A549 (cell line): Measurements from ENCODE around the gene SLFN5. TPM values are rescaled to one million over a fixed set of nuclear protein-coding genes. Genes with fewer than 3 reads are reported as not detected.

Experiments
- ATAC-seq, 2 experiments: fragments of 200-7000 bp in 1 of 2; fragments of >200 bp in 1 of 2; cut with Nextera tagmentation in 1 of 2; cut with Tn5 transposase in 1 of 2; 3 replicates each; pipeline versions ENCODE4 v1.8.0 to v1.9.1; 2018 to 2020; ENCODE audit warnings: mild to moderate bottlenecking in 1 of 2, moderate library complexity in 1 of 2
- CTCF ChIA-PET: fragments of 300-600 bp; sonication (Branson Sonifier 250); formaldehyde crosslinking; extraction: SDS; loops from one replicate; lab custom pipeline; 2021; ENCODE audit warnings: antibody characterized with exemption, inconsistent platforms; lab: Yijun Ruan, JAX
- POLR2A ChIA-PET: fragments of 350-600 bp; formaldehyde crosslinking; extraction: SDS; loops from one replicate; lab custom pipeline; 2021; ENCODE audit warnings: antibody characterized with exemption, inconsistent platforms; lab: Yijun Ruan, JAX
- DNase-seq, 2 experiments: peaks; one replicate each; pipeline versions ENCODE4 v3.0.0 to v3.0.0-alpha.2; 2011 to 2016; ENCODE audit warnings: low read depth in 1 of 2, low spot score in 1 of 2
- FAIRE-seq: peaks from 2 replicates; lab custom pipeline; 2011; peaks lifted over from hg19 to GRCh38; lab: Jason Lieb, UNC
- H3K27ac ChIP-seq, 2 experiments: fragments of >200 bp; sonication (Bioruptor Twin); formaldehyde crosslinking; 3 replicates each; pipeline ENCODE4 v1.5.1; 2016 to 2017
- H3K4me1 ChIP-seq: fragments of >200 bp; sonication (Bioruptor Twin); formaldehyde crosslinking; 3 replicates; pipeline ENCODE4 v1.6.1; 2016
- H3K4me2 ChIP-seq: fragments of >200 bp; sonication (Bioruptor Twin); formaldehyde crosslinking; 3 replicates; pipeline ENCODE4 v1.6.1; 2016
- H3K4me3 ChIP-seq: fragments of >200 bp; sonication (Bioruptor Twin); formaldehyde crosslinking; 3 replicates; pipeline ENCODE4 v1.5.1; 2016
- H3K9me3 ChIP-seq: fragments of >200 bp; sonication (Bioruptor Twin); formaldehyde crosslinking; 3 replicates; pipeline ENCODE4 v1.6.1; 2016
- BHLHE40 ChIP-seq: IDR thresholded peaks from 2 replicates; pipeline ENCODE4 v1.6.1; 2012; ENCODE audit warnings: low read depth, low read length, inconsistent platforms
- CEBPB ChIP-seq, 2 experiments: fragments of >200 bp in 1 of 2; sonication (Bioruptor Twin) in 1 of 2; formaldehyde crosslinking in 1 of 2; IDR thresholded peaks; 2 replicates each; pipeline ENCODE4 v1.6.1; 2012 to 2016
- CHD4 ChIP-seq: fragments of 200-600 bp; sonication (generic); IDR thresholded peaks from 2 replicates; pipeline ENCODE4 v1.6.1; 2016; ENCODE audit warnings: antibody characterized with exemption, mild to moderate bottlenecking, borderline replicate concordance
- EHF ChIP-seq: fragments of 250-450 bp; sonication (Bioruptor Pico); IDR thresholded peaks from 2 replicates; pipeline ENCODE4 v1.5.0; 2020; ENCODE audit warnings: mild to moderate bottlenecking
- EHMT2 ChIP-seq: fragments of 200-600 bp; sonication (generic); IDR thresholded peaks from 2 replicates; pipeline ENCODE4 v1.6.1; 2016; ENCODE audit warnings: antibody characterized with exemption, low read depth, mild to moderate bottlenecking, moderate library complexity
- FOSL2 ChIP-seq, 2 experiments: fragments of 450-650 bp in 1 of 2; fragments of >200 bp in 1 of 2; sonication (Bioruptor Twin) in 1 of 2; formaldehyde crosslinking; IDR thresholded peaks; 2 replicates each; pipeline versions ENCODE4 v1.5.0 to v1.6.1; 2016 to 2020; ENCODE audit warnings: mild to moderate bottlenecking in 1 of 2, moderate library complexity in 1 of 2
- GATA3 ChIP-seq: IDR thresholded peaks from 2 replicates; pipeline ENCODE4 v1.6.1; 2012; ENCODE audit warnings: borderline replicate concordance
- HDAC2 ChIP-seq: fragments of 200-600 bp; sonication (generic); IDR thresholded peaks from 2 replicates; pipeline ENCODE4 v1.6.1; 2016
- KDM5A ChIP-seq: fragments of 200-600 bp; sonication (generic); IDR thresholded peaks from 2 replicates; pipeline ENCODE4 v1.6.1; 2016; ENCODE audit warnings: antibody characterized with exemption, mild to moderate bottlenecking
- MAFK ChIP-seq: fragments of 450-650 bp; IDR thresholded peaks from 2 replicates; pipeline ENCODE4 v1.6.1; 2014; ENCODE audit not compliant: partially characterized antibody
- MYC ChIP-seq: IDR thresholded peaks from 2 replicates; pipeline ENCODE4 v1.6.1; 2012; ENCODE audit warnings: mild to moderate bottlenecking, inconsistent platforms, low read length, improper control_type of control experiment, borderline replicate concordance
- NPAS2 ChIP-seq: fragments of 250-450 bp; sonication (Bioruptor Pico); IDR thresholded peaks from 2 replicates; pipeline ENCODE4 v1.8.0; 2022; ENCODE audit warnings: mild to moderate bottlenecking, moderate library complexity, borderline replicate concordance
- POLR2AphosphoS2 ChIP-seq: conservative IDR thresholded peaks from 2 replicates; pipeline ENCODE4 v1.6.1; 2012; ENCODE audit warnings: low read length, improper control_type of control experiment, inconsistent platforms
- RARB ChIP-seq: fragments of 250-450 bp; sonication (Bioruptor Pico); IDR thresholded peaks from 2 replicates; pipeline ENCODE4 v1.8.0; 2021; ENCODE audit warnings: mild to moderate bottlenecking, moderate library complexity
- RFX5 ChIP-seq: fragments of 450-650 bp; IDR thresholded peaks from 2 replicates; pipeline ENCODE4 v1.7.1; 2014; ENCODE audit warnings: antibody characterized with exemption, mild to moderate bottlenecking, moderate library complexity
- RNF2 ChIP-seq: fragments of 200-600 bp; sonication (generic); IDR thresholded peaks from 2 replicates; pipeline ENCODE4 v1.6.1; 2016; ENCODE audit warnings: low read depth, mild to moderate bottlenecking, antibody characterized with exemption, moderate library complexity, borderline replicate concordance
- TP53 ChIP-seq: fragments of 250-450 bp; sonication (Bioruptor Pico); IDR thresholded peaks from 2 replicates; pipeline ENCODE4 v1.5.0; 2021; ENCODE audit warnings: mild to moderate bottlenecking, moderate library complexity
- ZNF302 ChIP-seq: fragments of 250-450 bp; sonication (Bioruptor Pico); IDR thresholded peaks from 2 replicates; pipeline ENCODE4 v1.9.0; 2021; ENCODE audit warnings: inconsistent platforms, mild to moderate bottlenecking, moderate library complexity
- WGBS: methylation state at CpG from one replicate; pipeline ENCODE4 v1.1.6; 2017; ENCODE audit errors: missing lambda C conversion rate; 5-methylcytosine and 5-hydroxymethylcytosine counted together
- polyA plus RNA-seq, 4 experiments: library from polyadenylated mRNA; depleted of rRNA in 3 of 4; stranded (reverse); fragments of >200 nt; fragmentation: RNase III in 1 of 4; extraction: RNeasy Plus Mini Kit Qiagen cat#74134 plus additional on column Dnase treatment in 1 of 4; gene quantifications; 2 replicates in 3 of 4; 3 replicates in 1 of 4; pipeline ENCODE4 v1.2.3, GENCODE V29; 2011 to 2017
- TF ChIP-seq, protein P1 (sequence below): fragments of 150-350 bp; IDR thresholded peaks from 2 replicates; pipeline ENCODE4 v1.6.1; 2014; ENCODE audit warnings: low read depth, mild to moderate bottlenecking, low read length
- TF ChIP-seq, protein P2 (sequence below): fragments of 450-650 bp; IDR thresholded peaks from 2 replicates; pipeline ENCODE4 v1.6.1; 2014; ENCODE audit warnings: antibody characterized with exemption
- TF ChIP-seq, protein P3 (sequence below): IDR thresholded peaks from 2 replicates; pipeline ENCODE4 v1.6.1; 2012
- TF ChIP-seq, protein P4 (sequence below): IDR thresholded peaks from 2 replicates; pipeline ENCODE4 v1.6.1; 2012; ENCODE audit warnings: low read depth, borderline replicate concordance

The SLFN5 gene
- polyA plus RNA-seq, 2 of the 4 experiments (the other 2 are of a cell fraction), result 1.9 to 33.1 TPM

DNA sequence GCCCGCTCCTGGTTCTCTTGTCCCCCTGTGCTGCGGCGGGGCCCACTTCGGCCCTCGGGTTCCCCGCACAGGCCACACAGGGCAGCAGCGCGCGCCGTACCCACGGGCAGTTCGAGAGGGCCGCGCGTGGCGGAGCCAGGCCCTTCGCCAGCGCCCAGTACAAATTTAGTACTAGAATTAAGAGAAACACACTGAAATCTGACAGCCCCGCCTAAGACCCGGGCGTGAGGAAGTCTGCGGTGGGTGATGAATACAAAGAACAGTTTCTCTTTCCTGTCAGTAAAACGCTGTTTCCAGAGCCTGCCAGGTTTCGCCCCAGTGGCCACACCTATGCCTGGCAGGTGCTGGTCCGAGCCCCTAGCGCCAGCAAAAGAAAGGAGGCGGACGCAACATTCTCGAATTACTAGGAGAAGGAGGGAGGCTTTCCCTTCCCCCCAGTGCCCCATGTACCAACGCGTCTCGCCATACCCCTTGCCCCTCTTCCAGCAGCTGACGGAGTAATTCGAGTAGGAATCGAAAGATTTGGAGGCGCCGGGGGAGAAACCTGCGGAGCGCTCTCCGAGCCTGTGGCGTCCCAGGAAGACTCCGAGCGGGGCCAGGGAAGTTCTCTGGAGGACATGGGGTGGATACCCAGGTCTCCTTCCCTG is 591 bp upstream of the SLFN5 start:
- ATAC-seq (peak; percentile 62 to 70), DNase-seq (peak; percentile 69 to 94), FAIRE-seq (no peak)
- 19% methylated on average over 43 of the region's 43 CpGs for WGBS
- Histone ChIP-seq H3K4me1 (peaks cover 40% of the 10 kb centered on the region), H3K9me3 (no peaks in the 10 kb centered on the region), H3K4me2 (peak overlapping the region; percentile 96), H3K27ac (peak overlapping the region; percentile 88), H3K4me3 (peak overlapping the region; percentile 82)
- TF ChIP-seq FOSL2 (IDR thresholded peaks at IDR 0.05) (no peak), FOSL2 (CRISPR knock-in tag; IDR thresholded peaks at IDR 0.05) (no peak), TP53 (CRISPR knock-in tag) (no peak), HDAC2 (no peak), RFX5 (no peak), CEBPB (IDR thresholded peaks at IDR 0.05) (no peak), KDM5A (no peak), POLR2AphosphoS2 (no peak), ZNF302 (no peak), RNF2 (no peak; the same call in 1 of the 2 replicates), EHMT2 (no peak)
- TF ChIP-seq, protein P1, sequence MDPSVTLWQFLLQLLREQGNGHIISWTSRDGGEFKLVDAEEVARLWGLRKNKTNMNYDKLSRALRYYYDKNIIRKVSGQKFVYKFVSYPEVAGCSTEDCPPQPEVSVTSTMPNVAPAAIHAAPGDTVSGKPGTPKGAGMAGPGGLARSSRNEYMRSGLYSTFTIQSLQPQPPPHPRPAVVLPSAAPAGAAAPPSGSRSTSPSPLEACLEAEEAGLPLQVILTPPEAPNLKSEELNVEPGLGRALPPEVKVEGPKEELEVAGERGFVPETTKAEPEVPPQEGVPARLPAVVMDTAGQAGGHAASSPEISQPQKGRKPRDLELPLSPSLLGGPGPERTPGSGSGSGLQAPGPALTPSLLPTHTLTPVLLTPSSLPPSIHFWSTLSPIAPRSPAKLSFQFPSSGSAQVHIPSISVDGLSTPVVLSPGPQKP, result no peak
- TF ChIP-seq, protein P2, sequence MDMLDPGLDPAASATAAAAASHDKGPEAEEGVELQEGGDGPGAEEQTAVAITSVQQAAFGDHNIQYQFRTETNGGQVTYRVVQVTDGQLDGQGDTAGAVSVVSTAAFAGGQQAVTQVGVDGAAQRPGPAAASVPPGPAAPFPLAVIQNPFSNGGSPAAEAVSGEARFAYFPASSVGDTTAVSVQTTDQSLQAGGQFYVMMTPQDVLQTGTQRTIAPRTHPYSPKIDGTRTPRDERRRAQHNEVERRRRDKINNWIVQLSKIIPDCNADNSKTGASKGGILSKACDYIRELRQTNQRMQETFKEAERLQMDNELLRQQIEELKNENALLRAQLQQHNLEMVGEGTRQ, result no peak
- ChIA-PET POLR2A (interaction anchor here (0.6 to 3.4 kb wide), 12 partner anchors 9 to 191 kb away, joined by 3 to 65 read pairs (median 4); partner anchors contain the start of gene SLFN11), CTCF (interaction anchor here (0.6 to 6.6 kb wide), 9 partner anchors 9 to 296 kb away, joined by 3 to 30 read pairs (median 3); partner anchors contain the start of gene SLFN12L)

DNA sequence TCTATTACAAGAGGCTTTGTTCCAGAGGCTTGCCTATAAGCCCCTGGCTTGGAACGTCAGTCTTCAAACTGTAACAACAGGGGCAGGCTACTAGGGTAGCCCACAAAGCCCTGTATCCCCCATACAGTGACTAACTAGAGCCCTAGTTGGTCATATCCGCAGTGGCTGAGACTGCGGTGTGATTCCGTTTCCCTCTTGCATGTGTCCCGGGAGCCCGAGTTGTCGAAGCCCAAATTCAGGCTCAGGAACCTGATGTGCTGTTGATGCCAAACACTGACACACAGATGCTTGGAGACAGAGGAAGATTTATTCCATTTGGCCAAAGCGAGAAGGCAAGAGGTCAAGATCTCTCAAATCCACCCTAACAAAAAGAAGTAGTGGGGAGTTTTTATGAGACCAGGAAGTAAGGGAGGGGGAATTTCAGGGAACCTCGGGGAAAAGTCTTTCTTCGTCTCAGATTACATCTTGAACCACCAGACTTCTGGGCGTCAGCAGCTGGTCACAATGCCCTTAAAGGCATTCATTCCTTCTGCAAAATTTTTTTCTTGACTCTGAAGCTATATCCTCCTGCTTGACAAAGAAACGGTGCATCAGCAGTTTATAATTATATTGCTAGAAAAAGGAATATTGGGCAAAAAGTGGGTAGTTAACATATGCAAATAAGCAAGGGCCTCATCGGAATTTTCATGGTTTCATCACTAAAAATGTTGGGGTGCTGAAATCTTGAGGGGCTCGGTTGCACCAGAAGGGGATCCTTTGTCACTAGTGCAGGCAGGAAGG is 879 bp downstream of the SLFN5 start:
- Histone ChIP-seq H3K4me2 (peak overlapping the region; percentile 96), H3K27ac (peak overlapping the region; percentile 88), H3K9me3 (no peaks in the 10 kb centered on the region), H3K4me1 (peaks cover 40% of the 10 kb centered on the region), H3K4me3 (peak overlapping the region; percentile 82)
- POLR2A ChIA-PET, result interaction anchor here (1.3 to 3.4 kb wide), 6 partner anchors 8 to 190 kb away, joined by 4 to 65 read pairs (median 9); partner anchors contain the start of gene SLFN11
- DNase-seq (peak; percentile 40 to 41), FAIRE-seq (peak; percentile 49), ATAC-seq (peak; percentile 8 to 51; a peak in 4 of 6 replicates)
- 5% methylated on average over 14 of the region's 14 CpGs for WGBS
- TF ChIP-seq, protein P3, sequence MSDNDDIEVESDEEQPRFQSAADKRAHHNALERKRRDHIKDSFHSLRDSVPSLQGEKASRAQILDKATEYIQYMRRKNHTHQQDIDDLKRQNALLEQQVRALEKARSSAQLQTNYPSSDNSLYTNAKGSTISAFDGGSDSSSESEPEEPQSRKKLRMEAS, result peak; percentile 75
- TF ChIP-seq MAFK, result peak; percentile 68
- TF ChIP-seq NPAS2 (CRISPR knock-in tag), result no peak
- 0 out of 2 replicates have a peak, but pooled peaks have one; percentile 13 for TF ChIP-seq BHLHE40
- no peak for TF ChIP-seq CHD4
- TF ChIP-seq, protein P4, sequence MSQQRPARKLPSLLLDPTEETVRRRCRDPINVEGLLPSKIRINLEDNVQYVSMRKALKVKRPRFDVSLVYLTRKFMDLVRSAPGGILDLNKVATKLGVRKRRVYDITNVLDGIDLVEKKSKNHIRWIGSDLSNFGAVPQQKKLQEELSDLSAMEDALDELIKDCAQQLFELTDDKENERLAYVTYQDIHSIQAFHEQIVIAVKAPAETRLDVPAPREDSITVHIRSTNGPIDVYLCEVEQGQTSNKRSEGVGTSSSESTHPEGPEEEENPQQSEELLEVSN, result 0 out of 2 replicates have a peak, but pooled peaks have one; percentile 64
- TF ChIP-seq MYC, result no peak
- TF ChIP-seq, protein P1, result no peak
- no peak for TF ChIP-seq RARB (CRISPR knock-in tag)
- no peak for TF ChIP-seq EHF (CRISPR knock-in tag)
- TF ChIP-seq GATA3, result no peak
- CTCF ChIA-PET, result interaction anchor here (1.7 kb wide), 1 partner anchor 68 kb away, joined by 4 read pairs; no protein-coding TSS in a partner anchor
